Stimulated activated CD8-positive, alpha-beta memory T cell treated with anti-CD3 and anti-CD28 coated beads, Interleukin-12 subunit alpha, Interleukin-12 subunit beta, amount 100 ng/mL, for 24 hours (primary cell): ENCODE measurements around the gene ZNF583.

Experiments used
- DNase-seq: peaks from one replicate; pipeline ENCODE4 v3.0.0-alpha.2; 2020; ENCODE audit errors: extremely low read depth

ZNF583 gene

DNA sequence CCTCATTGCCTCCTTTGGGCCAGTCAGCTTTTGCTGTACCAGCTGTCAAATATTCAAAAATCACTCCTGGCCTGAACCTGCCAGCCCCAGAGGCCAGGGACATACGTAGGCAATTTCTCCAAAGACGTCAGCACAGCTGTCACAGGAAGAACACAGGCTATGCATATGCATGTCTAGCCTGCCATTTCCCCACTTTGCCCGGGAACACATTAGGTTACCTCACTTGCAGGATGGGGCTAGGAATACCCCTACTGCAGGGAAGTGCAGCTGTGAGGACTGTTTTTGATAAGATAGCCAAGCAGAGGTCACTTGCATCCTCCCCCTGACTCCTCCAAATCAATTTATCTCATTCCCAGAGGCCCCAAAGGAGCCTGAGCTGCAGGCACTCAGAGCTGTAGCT is 70.2 kb downstream of the ZNF583 start:
- DNase-seq: no peak

DNA sequence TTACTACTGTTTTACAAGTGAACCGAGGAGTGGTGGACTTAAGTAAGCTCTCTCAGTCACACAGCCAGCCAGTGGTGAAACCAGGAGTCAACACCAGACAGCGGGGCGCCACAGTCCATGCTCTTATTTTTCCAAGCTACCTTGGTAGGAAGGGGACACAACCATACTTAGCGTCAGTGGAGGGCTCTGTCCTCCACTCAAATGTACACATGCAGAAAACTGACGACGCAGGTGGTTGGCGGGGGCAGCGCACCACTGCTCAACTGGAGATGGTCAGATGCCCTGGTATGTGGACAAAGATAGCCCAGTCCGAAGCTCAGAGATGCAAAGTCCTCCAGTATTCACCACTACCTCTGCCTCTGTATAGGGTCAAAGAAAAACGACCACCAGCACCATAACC is 72.0 kb downstream of the ZNF583 start:
- no peak for DNase-seq
